ENCODE data around the gene DPP6. TPM values are rescaled to one million over a fixed set of nuclear protein-coding genes. Genes with fewer than 3 reads are reported as not detected.

Gene DPP6
- total and polyA plus RNA-seq, 2 of the 8 experiments (the other 6 are each of a cell fraction or from before 2014, with no cell fraction given), result 4.7 to 6.8 TPM

- DNase-seq (ENCODE audit: low read depth in 1 of 2, low spot score in 2 of 2) (no peak), FAIRE-seq (no peak)
- no peaks in the 10 kb centered on the region for H3K4me1 ChIP-seq (replicated peaks in 1 of 4; ENCODE audit: control insufficient read depth in 3 of 4, insufficient read depth in 4 of 4, low read length in 3 of 4)
- H2BK12ac ChIP-seq (ENCODE audit: low read depth, low read length), result no peak overlapping the region
- H3K4ac ChIP-seq (replicated peaks; ENCODE audit: insufficient read length, low read depth, low read length), result no peak overlapping the region
- H2BK5ac ChIP-seq (ENCODE audit: low read depth, low read length), result no peak overlapping the region
- H2BK120ac ChIP-seq (replicated peaks; ENCODE audit: low read depth, low read length), result no peak overlapping the region
- H3K9ac ChIP-seq (replicated peaks in 1 of 4; ENCODE audit: extremely low read depth in 1 of 4, low read depth in 3 of 4, low read length in 3 of 4), result no peak overlapping the region
- ChIA-PET POLR2A (ENCODE audit: partially characterized antibody) (no interaction called here), CTCF (ENCODE audit: partially characterized antibody) (interaction anchor here (0.6 kb wide), 1 partner anchor 115 kb away, joined by 5 read pairs; no protein-coding TSS in a partner anchor)
- 91% methylated on average over 9 of the region's 9 CpGs; no CpG with 5 or more reads in 1 of the 2 experiments for WGBS, 2 experiments (ENCODE audit: extremely low coverage in 1 of 2, insufficient coverage in 1 of 2, insufficient read length in 1 of 2, insufficient replicate concordance in 2 of 2, low coverage in 1 of 2, low lambda C conversion rate in 2 of 2, missing lambda C conversion rate in 1 of 2)
- no peaks in the 10 kb centered on the region; a peak in 1 of 4 replicates for H3K79me2 ChIP-seq (ENCODE audit: control insufficient read depth in 1 of 2, insufficient read depth in 2 of 2, low read length in 2 of 2)
- no peak overlapping the region for H4K8ac ChIP-seq (ENCODE audit: extremely low read depth, insufficient read depth, low read length)
- no peak overlapping the region for H3K14ac ChIP-seq (ENCODE audit: insufficient read length)
- peaks cover 0 to 4% (median 0%) of the 10 kb centered on the region in 4 experiments; a peak in 2 of 8 replicates for H3K36me3 ChIP-seq (ENCODE audit: control insufficient read depth in 2 of 4, insufficient read depth in 4 of 4, low read length in 3 of 4)
- no peak overlapping the region for H3K56ac ChIP-seq (replicated peaks; ENCODE audit: insufficient read length, low read depth, low read length)
- peaks cover 0 to 11% of the 10 kb centered on the region in 2 experiments for H4K20me1 ChIP-seq (replicated peaks in 1 of 2; ENCODE audit: control insufficient read depth in 1 of 2, insufficient read depth in 2 of 2, low read length in 2 of 2)
- no peak overlapping the region for H2AFZ ChIP-seq (ENCODE audit: low read length)
- peaks cover 17% of the 10 kb centered on the region; the same call in 1 of the 2 replicates for H3K23me2 ChIP-seq (ENCODE audit: low read depth, low read length)
- peaks cover 7 to 32% of the 10 kb centered on the region in 2 experiments; a peak in 2 of 4 replicates for H3K9me3 ChIP-seq (ENCODE audit: insufficient read depth in 2 of 2, low read depth in 1 of 2, low read length in 1 of 2)
- H3K4me2 ChIP-seq (ENCODE audit: insufficient read depth in 1 of 2, low read depth in 2 of 2, low read length in 2 of 2), result no peak overlapping the region
- no peak overlapping the region for H2BK15ac ChIP-seq (ENCODE audit: low read length)
- no peak overlapping the region; the same call in 1 of the 2 replicates for H3K18ac ChIP-seq (ENCODE audit: extremely low read depth, low read length)
- H2AK5ac ChIP-seq (ENCODE audit: low read depth, low read length), result no peak overlapping the region
- no peaks in the 10 kb centered on the region; the same call in 1 of the 2 replicates for H3K79me1 ChIP-seq (ENCODE audit: low read depth, low read length)
- TF ChIP-seq CEBPB (IDR thresholded peaks at IDR 0.05; ENCODE audit: low read depth, low read length), result no peak
- TF ChIP-seq RXRA (IDR thresholded peaks at IDR 0.05; ENCODE audit: insufficient read depth, low read depth, low read length), result no peak
- TF ChIP-seq NRF1 (IDR thresholded peaks at IDR 0.05; ENCODE audit: low read depth, low read length), result no peak
- no peak for TF ChIP-seq JUND (IDR thresholded peaks at IDR 0.05; ENCODE audit: low read length)
- TF ChIP-seq SP1 (IDR thresholded peaks at IDR 0.05; ENCODE audit: low read depth, low read length), result no peak
- no peak for TF ChIP-seq CTCF (IDR thresholded peaks at IDR 0.05; ENCODE audit: control extremely low read depth in 1 of 3, insufficient read depth in 1 of 3, low read depth in 1 of 3, low read length in 3 of 3)
- no peak for TF ChIP-seq KDM1A (IDR thresholded peaks at IDR 0.05; ENCODE audit: borderline replicate concordance, low read length)
- H3K23ac ChIP-seq (ENCODE audit: insufficient read length), result no peak overlapping the region
- H2BK20ac ChIP-seq (ENCODE audit: low read length), result no peak overlapping the region
- H3K4me3 ChIP-seq (ENCODE audit: extremely low read depth in 1 of 4, insufficient read depth in 2 of 4, low read depth in 3 of 4, low read length in 4 of 4), result no peak overlapping the region
- no peak overlapping the region for H4K91ac ChIP-seq (replicated peaks; ENCODE audit: insufficient read length, low read length)
- H3K27me3 ChIP-seq (replicated peaks in 1 of 4; ENCODE audit: control insufficient read depth in 3 of 4, extremely low read depth in 1 of 4, insufficient read depth in 3 of 4, low read length in 3 of 4), result no peaks in the 10 kb centered on the region
- no peak overlapping the region for H3K27ac ChIP-seq (ENCODE audit: low read depth, low read length)
- no peak overlapping the region for H4K5ac ChIP-seq (ENCODE audit: insufficient read length, low read depth, low read length)
Observed at GRCh38 chr7:154886591-154886990, 834.4 kb downstream of the DPP6 start.
